Measurements from ENCODE around the gene R3HDM2.

R3HDM2 gene

GRCh38 chr12:57213058-57213715 lies 217.7 kb downstream of the R3HDM2 start:
- DNase-seq: peak; percentile 90

- DNase-seq: no peak
Measured at GRCh38 chr12:57212701-57213057, 218.2 kb downstream of the R3HDM2 start.

- no peak for DNase-seq
Measured at GRCh38 chr12:57211791-57212700, 218.8 kb downstream of the R3HDM2 start.

- no peak for DNase-seq
Measured at GRCh38 chr12:57210926-57211692, 219.7 kb downstream of the R3HDM2 start.

- DNase-seq: no peak
Measured at GRCh38 chr12:57210461-57210860, 220.4 kb downstream of the R3HDM2 start.

- no peak for DNase-seq
Measured at GRCh38 chr12:57209916-57210315, 220.9 kb downstream of the R3HDM2 start.

GRCh38 chr12:57208631-57209282 lies 222.1 kb downstream of the R3HDM2 start:
- DNase-seq: no peak

- DNase-seq: no peak
Measured at GRCh38 chr12:57207731-57208630, 222.9 kb downstream of the R3HDM2 start.

- no peak for DNase-seq
Measured at GRCh38 chr12:57205931-57206330, 224.9 kb downstream of the R3HDM2 start.

- DNase-seq: no peak
Measured at GRCh38 chr12:57205186-57205585, 225.7 kb downstream of the R3HDM2 start.

- DNase-seq: no peak
Measured at GRCh38 chr12:57204454-57204853, 226.4 kb downstream of the R3HDM2 start.

- DNase-seq: no peak
Measured at GRCh38 chr12:57203791-57204190, 227.1 kb downstream of the R3HDM2 start.

Measured in stimulated activated CD8-positive, alpha-beta memory T cell treated with anti-CD3 and anti-CD28 coated beads, Interleukin-4, amount 100 ng/mL, for 48 hours (primary cell).